Loucy (cell line): ENCODE measurements around the gene SDK1.

ENCODE experiments used
- H2AFZ ChIP-seq: fragments of 200-600 bp; sonication (generic); 2 replicates; pipeline ENCODE4 v1.6.0; 2016; ENCODE audit warnings: antibody characterized with exemption, mild to moderate bottlenecking, low read length, moderate library complexity
- H3F3A ChIP-seq: fragments of 200-600 bp; 2 replicates; pipeline ENCODE4 v1.6.0; 2016; ENCODE audit warnings: antibody characterized with exemption, low read depth, mild to moderate bottlenecking
- H3K27me3 ChIP-seq: fragments of 200-600 bp; sonication (generic); 2 replicates; pipeline ENCODE4 v1.6.1; 2014; ENCODE audit warnings: low read length, mild to moderate bottlenecking; ENCODE audit not compliant: insufficient read depth, poor library complexity, severe bottlenecking
- H3K36me3 ChIP-seq: fragments of 200-600 bp; sonication (generic); 2 replicates; pipeline ENCODE4 v1.6.1; 2016; ENCODE audit warnings: low read length; ENCODE audit not compliant: insufficient read depth
- H3K4me1 ChIP-seq: fragments of 200-600 bp; sonication (generic); 2 replicates; pipeline ENCODE4 v1.5.1; 2014; ENCODE audit warnings: low read length, mild to moderate bottlenecking; ENCODE audit not compliant: insufficient read depth, poor library complexity, severe bottlenecking
- H3K4me2 ChIP-seq: fragments of 200-600 bp; sonication (generic); 2 replicates; pipeline ENCODE4 v1.6.0; 2014; ENCODE audit warnings: antibody characterized with exemption, low read length, low read depth, mild to moderate bottlenecking; ENCODE audit not compliant: poor library complexity, severe bottlenecking
- H3K4me3 ChIP-seq: fragments of 200-600 bp; sonication (generic); 2 replicates; pipeline ENCODE4 v1.5.1; 2014; ENCODE audit warnings: low read length, mild to moderate bottlenecking, mixed read lengths; ENCODE audit not compliant: poor library complexity, severe bottlenecking
- H3K79me2 ChIP-seq: fragments of 200-600 bp; sonication (generic); 2 replicates; pipeline ENCODE4 v1.6.1; 2014; ENCODE audit warnings: low read length; ENCODE audit not compliant: insufficient read depth
- H3K9ac ChIP-seq: fragments of 200-600 bp; sonication (generic); 2 replicates; pipeline ENCODE4 v1.6.0; 2014; ENCODE audit warnings: mild to moderate bottlenecking, low read depth, low read length, moderate library complexity; ENCODE audit not compliant: poor library complexity, severe bottlenecking
- H3K9me2 ChIP-seq: fragments of 200-600 bp; sonication (generic); replicated peaks from 2 replicates; pipeline ENCODE4 v1.6.1; 2016; ENCODE audit warnings: low read depth, low read length, mixed read lengths
- H3K9me3 ChIP-seq: fragments of 200-600 bp; sonication (generic); 2 replicates; pipeline ENCODE4 v1.6.1; 2014; ENCODE audit warnings: mild to moderate bottlenecking, antibody characterized with exemption, low read length, low read depth; ENCODE audit not compliant: insufficient read depth
- H4K20me1 ChIP-seq: fragments of 200-600 bp; sonication (generic); 2 replicates; pipeline ENCODE4 v1.6.0; 2014; ENCODE audit warnings: antibody characterized with exemption, low read length, mild to moderate bottlenecking; ENCODE audit not compliant: insufficient read depth, poor library complexity, severe bottlenecking
- CTCF ChIP-seq: fragments of 200-600 bp; sonication (generic); conservative IDR thresholded peaks from 2 replicates; pipeline ENCODE4 v1.5.1; 2014; ENCODE audit warnings: mild to moderate bottlenecking, antibody characterized with exemption, low read length
- EZH2phosphoT487 ChIP-seq: fragments of 200-600 bp; IDR thresholded peaks from 2 replicates; pipeline ENCODE4 v1.6.1; 2018; ENCODE audit warnings: antibody characterized with exemption, mild to moderate bottlenecking, moderate library complexity, borderline replicate concordance

Gene SDK1

GRCh38 chr7:3439333-3440030 lies 138.4 kb downstream of the SDK1 start:
- Histone ChIP-seq H3K27me3 (no peaks in the 10 kb centered on the region), H3K4me3 (no peak overlapping the region), H3K9me3 (no peaks in the 10 kb centered on the region), H3K9me2 (no peaks in the 10 kb centered on the region), H3K9ac (no peak overlapping the region), H3K79me2 (no peaks in the 10 kb centered on the region), H3K4me1 (no peaks in the 10 kb centered on the region), H2AFZ (no peak overlapping the region), H3K4me2 (no peak overlapping the region), H4K20me1 (no peaks in the 10 kb centered on the region), H3F3A (no peaks in the 10 kb centered on the region), H3K36me3 (no peaks in the 10 kb centered on the region)
- TF ChIP-seq CTCF (no peak), EZH2phosphoT487 (no peak)

- no peaks in the 10 kb centered on the region for H3K9me2 ChIP-seq
- H4K20me1 ChIP-seq: no peaks in the 10 kb centered on the region
- no peaks in the 10 kb centered on the region for H3K79me2 ChIP-seq
- no peaks in the 10 kb centered on the region for H3K4me1 ChIP-seq
- no peak overlapping the region for H3K4me3 ChIP-seq
- H2AFZ ChIP-seq: no peak overlapping the region
- H3K36me3 ChIP-seq: no peaks in the 10 kb centered on the region
- no peak overlapping the region for H3K9ac ChIP-seq
- H3K27me3 ChIP-seq: no peaks in the 10 kb centered on the region
- no peak for TF ChIP-seq EZH2phosphoT487
- TF ChIP-seq CTCF: no peak
- H3F3A ChIP-seq: no peaks in the 10 kb centered on the region
- no peaks in the 10 kb centered on the region for H3K9me3 ChIP-seq
- H3K4me2 ChIP-seq: no peak overlapping the region
Observed at GRCh38 chr7:3440509-3440908, 139.5 kb downstream of the SDK1 start.

- TF ChIP-seq EZH2phosphoT487 (no peak), CTCF (no peak)
- no peaks in the 10 kb centered on the region for H3K4me1 ChIP-seq
- H2AFZ ChIP-seq: no peak overlapping the region
- H3K9ac ChIP-seq: no peak overlapping the region
- H3K9me3 ChIP-seq: no peaks in the 10 kb centered on the region; the same call in 1 of the 2 replicates
- H3K4me3 ChIP-seq: no peak overlapping the region
- no peak overlapping the region for H3K4me2 ChIP-seq
- H3K27me3 ChIP-seq: no peaks in the 10 kb centered on the region
- no peaks in the 10 kb centered on the region for H3K36me3 ChIP-seq
- H3K79me2 ChIP-seq: no peaks in the 10 kb centered on the region
- no peaks in the 10 kb centered on the region for H3K9me2 ChIP-seq
- H3F3A ChIP-seq: no peaks in the 10 kb centered on the region
- H4K20me1 ChIP-seq: no peaks in the 10 kb centered on the region
Observed at GRCh38 chr7:3443716-3444115, 142.7 kb downstream of the SDK1 start.
